Heart right ventricle (tissue), 16 donors: Measurements from ENCODE around the gene GLI1. TPM values are rescaled to one million over a fixed set of nuclear protein-coding genes. Genes with fewer than 3 reads are reported as not detected.
"Not testable (repeated sequence)": the region's sequence is repeated elsewhere in the genome, so short reads cannot be mapped to it uniquely, and the experiment has no call there.

Experiments
- ATAC-seq, 8 donors: fragments of 200-7000 bp; cut with Tn5 transposase; one replicate each; pipeline ENCODE4 v1.9.1; 2020; ENCODE audit warnings: mild to moderate bottlenecking in 8 of 8, moderate library complexity in 8 of 8, moderate number of reproducible peaks in 1 of 8
- DNase-seq, 2 donors: peaks; one replicate each; pipeline ENCODE4 v3.0.0-alpha.2; 2020
- H3K27ac ChIP-seq, 10 donors: fragments of 200-600 bp; sonication (generic) in 2 of 10; one replicate each; pipeline versions ENCODE4 v1.5.0 to v1.8.0; 2020 to 2022; ENCODE audit warnings: mild to moderate bottlenecking in 3 of 10
- H3K27me3 ChIP-seq, 7 donors: fragments of 200-600 bp; one replicate each; pipeline ENCODE4 v1.8.0; 2021 to 2022; ENCODE audit warnings: mild to moderate bottlenecking in 2 of 7
- H3K36me3 ChIP-seq, 9 donors: fragments of 200-600 bp; sonication (generic) in 1 of 9; one replicate each; pipeline versions ENCODE4 v1.5.0 to v1.8.0; 2020 to 2022; ENCODE audit warnings: mild to moderate bottlenecking in 2 of 9
- H3K4me1 ChIP-seq, 9 donors: fragments of 200-600 bp; sonication (generic) in 1 of 9; one replicate each; pipeline versions ENCODE4 v1.5.0 to v1.8.0; 2020 to 2022; ENCODE audit warnings: mild to moderate bottlenecking in 4 of 9
- H3K4me3 ChIP-seq, 10 donors: fragments of 200-600 bp; sonication (generic) in 2 of 10; one replicate each; pipeline versions ENCODE4 v1.5.0 to v1.8.0; 2020 to 2022; ENCODE audit warnings: mild to moderate bottlenecking in 7 of 10, moderate library complexity in 2 of 10
- H3K9me3 ChIP-seq, 11 donors: fragments of 200-600 bp in 10 of 11; sonication (generic) in 2 of 11; one replicate each; pipeline versions ENCODE4 v1.5.0 to v1.8.0; 2013 to 2022; ENCODE audit warnings: mild to moderate bottlenecking in 2 of 11, control low read depth in 1 of 11, moderate library complexity in 1 of 11
- CTCF ChIP-seq, 9 donors: fragments of 200-600 bp; sonication (generic) in 2 of 9; IDR thresholded peaks; one replicate each; pipeline versions ENCODE4 v1.5.0 to v1.8.0; 2021 to 2022; ENCODE audit warnings: antibody characterized with exemption in 9 of 9, mild to moderate bottlenecking in 5 of 9, moderate library complexity in 1 of 9
- WGBS, 2 donors: extraction: QIAGEN DNeasy Blood & Tissue Kit; methylation state at CpG; one replicate each; pipeline ENCODE4 v1.1.7; 2013; ENCODE audit warnings: inconsistent platforms in 1 of 2; 5-methylcytosine and 5-hydroxymethylcytosine counted together
- intact Hi-C, 10 donors: fragments of 100-400 bp; cut with DNase I; formaldehyde crosslinking; loops; one replicate each; pipeline versions ENCODE4 v1.11.1 to v1.14.2; 2022
- polyA plus RNA-seq, 2 donors: library from polyadenylated mRNA; stranded (reverse); fragments of 200-250 nt; gene quantifications; one replicate each; pipeline ENCODE4 v1.2.3, GENCODE V29; 2013
- total RNA-seq, 10 donors: library from RNA; stranded (reverse); fragmentation: NEBNext Ultra II Directional in 3 of 10; extraction: Animal tissue kit (Norgen Biotek cat#: 25700) in 3 of 10; gene quantifications; one replicate each; pipeline versions ENCODE4 v1.2.1 to v1.2.4, GENCODE V29; 2021 to 2023
- donor health status: Arrhythmogenic right ventricular cardiomyopathy.
- donor health status: ischemic (EF 13 %, LVEDD 7.1; RV severe dilation, severe dysfunction).
- donor health status: healthy with polysubstance abuse.
- donor health status: DM: no; HTN: yes; CAD: no.
- donor health status: DM: no; HTN: no; CAD: no.
- donor health status: ischemic (EF 25% LVEDD 6.9; RV normal size, moderate dysfunction).
- donor health status: ischemic (EF 25% LVEDD 5.7; RV mildly dilated, moderate dysfunction).
- donor health status: healthy.
- donor health status: DM: yes; HTN: yes; CAD: no.
- donor health status: Ischemic cardiomyopathy.
- donor health status: ischemic (EF 35%, LVEDD 5.7; RV mildly dilated, moderate dysfunction).
- donor health status: nonischemic (EF 11% LVEDD 7.7; RV severe dilation, severe dysfunction).
- donor health status: DM: yes; HTN: yes; CAD: no.
- donor health status: PGD.
- donor health status: ischemic (EF 29% LVEDD 5.4; RV normal size, mild dysfunction).
- donor health status: nonischemic (EF 23%, LVEDD 6.1; RV moderate dilation, normal function).

GLI1 gene
- total and polyA plus RNA-seq, 12 donors = 0.12 to 1.2 (median 0.59) TPM

GRCh38 chr12:57500213-57500612, 40.6 kb downstream of the GLI1 start:
- ATAC-seq (no peak), DNase-seq (no peak)
- TF ChIP-seq CTCF (IDR thresholded peaks at IDR 0.05) = no peak
- H3K27me3 ChIP-seq = no peaks in the 10 kb centered on the region
- intact Hi-C loops = no loop called here
- H3K36me3 ChIP-seq = peaks cover 4 to 100% (median 71%) of the 10 kb centered on the region in 9 donors
- H3K27ac ChIP-seq = no peak overlapping the region
- H3K4me1 ChIP-seq = no peaks in the 10 kb centered on the region
- H3K9me3 ChIP-seq = no peaks in the 10 kb centered on the region
- 96% methylated on average over 11 of the region's 11 CpGs for WGBS, 2 donors
- no peak overlapping the region for H3K4me3 ChIP-seq

GRCh38 chr12:57502311-57502969, 42.9 kb downstream of the GLI1 start:
- H3K36me3 ChIP-seq = peaks cover 6 to 93% (median 72%) of the 10 kb centered on the region in 9 donors

GRCh38 chr12:57506541-57506940, 47.0 kb downstream of the GLI1 start:
- intact Hi-C loops, H3K27ac ChIP-seq, H3K9me3 ChIP-seq, H3K27me3 ChIP-seq, ATAC-seq, H3K4me3 ChIP-seq, DNase-seq, H3K4me1 ChIP-seq: not testable (repeated sequence)
- WGBS, 2 donors = 92 to 99% methylated on average over 4 of the region's 4 CpGs
- peaks cover 0 to 85% (median 45%) of the 10 kb centered on the region in 9 donors for H3K36me3 ChIP-seq

More at GRCh38 chr12:57502311-57502969, 42.9 kb downstream of the GLI1 start:
- H3K9me3 ChIP-seq, H3K27me3 ChIP-seq, H3K4me1 ChIP-seq, H3K27ac ChIP-seq, intact Hi-C loops, DNase-seq, ATAC-seq, H3K4me3 ChIP-seq: not testable (repeated sequence)
- 97 to 98% methylated on average over 21 to 22 of the region's 22 CpGs for WGBS, 2 donors

- H3K27ac ChIP-seq, DNase-seq, H3K9me3 ChIP-seq, H3K4me1 ChIP-seq, H3K4me3 ChIP-seq, H3K27me3 ChIP-seq, intact Hi-C loops, ATAC-seq: not testable (repeated sequence)
- peaks cover 0 to 85% (median 46%) of the 10 kb centered on the region in 9 donors for H3K36me3 ChIP-seq
- WGBS, 2 donors = 96 to 98% methylated on average over 13 to 21 of the region's 28 CpGs
Observed at GRCh38 chr12:57507796-57508195, 48.2 kb downstream of the GLI1 start.

- no peak for TF ChIP-seq CTCF (IDR thresholded peaks at IDR 0.05)
- Histone ChIP-seq H3K4me1 (peaks cover 0 to 18% (median 3%) of the 10 kb centered on the region in 9 donors), H3K9me3 (no peaks in the 10 kb centered on the region), H3K4me3 (no peak overlapping the region), H3K27me3 (no peaks in the 10 kb centered on the region), H3K36me3 (peaks cover 0 to 85% (median 44%) of the 10 kb centered on the region in 9 donors), H3K27ac (peak overlapping the region in 1 of 10 donors; percentile 6)
- no peak for ATAC-seq
- DNase-seq = no peak
- intact Hi-C loops = no loop called here
- whole genome bisulfite sequencing, 2 donors = 97 to 98% methylated on average over 4 of the region's 4 CpGs
Observed at GRCh38 chr12:57511161-57511560, 51.6 kb downstream of the GLI1 start.
